Pancreas (tissue), 10 donors: ENCODE results near the gene C6orf118. TPM values are rescaled to one million over a fixed set of nuclear protein-coding genes. Genes with fewer than 3 reads are reported as not detected.

Source experiments
- ATAC-seq, 4 donors: fragments of 200-7000 bp; cut with Tn5 transposase; one replicate each; pipeline versions ENCODE4 v1.8.0 to v1.9.1; 2020; ENCODE audit warnings: mild to moderate bottlenecking in 4 of 4, moderate library complexity in 4 of 4
- DNase-seq, 6 donors: peaks; one replicate each; pipeline ENCODE4 v3.0.0-alpha.2; 2020
- FAIRE-seq: peaks from 2 replicates; lab custom pipeline; 2012; peaks lifted over from hg19 to GRCh38; lab: Jason Lieb, UNC
- H3K27ac ChIP-seq, 4 donors: fragments of 200-600 bp; sonication (generic); 1 replicate in 3 of 4; 2 replicates in 1 of 4; pipeline versions ENCODE4 v1.5.0 to v1.8.0; 2020
- H3K27me3 ChIP-seq, 4 donors: fragments of 200-600 bp; one replicate each; pipeline ENCODE4 v1.8.0; 2021
- H3K36me3 ChIP-seq, 3 donors: fragments of 200-600 bp; sonication (generic) in 1 of 3; one replicate each; pipeline versions ENCODE4 v1.5.0 to v1.8.0; 2020 to 2021
- H3K4me1 ChIP-seq, 3 donors: fragments of 200-600 bp; one replicate each; pipeline ENCODE4 v1.8.0; 2021
- H3K4me3 ChIP-seq, 4 donors: fragments of 200-600 bp; sonication (generic) in 2 of 4; one replicate each; pipeline versions ENCODE4 v1.5.0 to v1.8.0; 2020 to 2021
- H3K9me3 ChIP-seq, 4 donors: fragments of 200-600 bp; one replicate each; pipeline ENCODE4 v1.8.0; 2021
- CTCF ChIP-seq, 4 donors: fragments of 200-600 bp; sonication (generic) in 3 of 4; IDR thresholded peaks; one replicate each; pipeline versions ENCODE4 v1.5.0 to v1.8.0; 2021; ENCODE audit warnings: antibody characterized with exemption in 4 of 4
- WGBS, 2 donors: extraction: QIAGEN DNeasy Blood & Tissue Kit; methylation state at CpG; one replicate each; pipeline ENCODE4 v1.1.7; 2013; 5-methylcytosine and 5-hydroxymethylcytosine counted together
- intact Hi-C, 3 donors: fragments of 100-400 bp; cut with DNase I; formaldehyde crosslinking; loops; one replicate each; pipeline versions ENCODE4 v1.11.1 to v1.14.2; 2022
- polyA plus RNA-seq, 2 donors: library from polyadenylated mRNA; stranded (reverse); fragments of 200-250 nt; gene quantifications; one replicate each; pipeline ENCODE4 v1.2.3, GENCODE V29; 2013
- total RNA-seq, 6 donors: library from RNA; stranded (reverse); fragmentation: NEBNext Ultra II Directional in 4 of 6; extraction: Animal tissue kit (Norgen Biotek cat#: 25700) in 4 of 6; gene quantifications; one replicate each; pipeline versions ENCODE4 v1.2.1 to v1.2.4, GENCODE V29; 2021 to 2023
- donor health status: healthy with polysubstance abuse.
- donor health status: DM: no; HTN: no; CAD: no; lungs with moderate emphysema.
- donor health status: DM: no; HTN: no; CAD: no.
- donor health status: control.
- donor health status: control.
- donor health status: Bipolar disorder and iron deficiency.
- donor health status: DM: yes; HTN: yes; CAD: no.
- donor health status: DM: no; HTN: no; CAD: no.
- donor health status: DM: no; HTN: no; CAD: no.
- donor health status: DM: yes; HTN: yes; CAD: no.

The C6orf118 gene
- total and polyA plus RNA-seq, 8 donors, result 0.05 to 0.19 TPM; not detected in 6

GRCh38 chr6:165272585-165272984, 36.8 kb downstream of the C6orf118 start:
- H3K27me3 ChIP-seq, result no peaks in the 10 kb centered on the region
- H3K4me1 ChIP-seq, result no peaks in the 10 kb centered on the region
- FAIRE-seq (no peak), DNase-seq (no peak), ATAC-seq (no peak)
- no peak overlapping the region for H3K4me3 ChIP-seq
- WGBS, 2 donors, result 53 to 59% methylated on average over 6 of the region's 6 CpGs
- H3K27ac ChIP-seq, result no peak overlapping the region
- intact Hi-C loops, result no loop called here
- no peaks in the 10 kb centered on the region for H3K9me3 ChIP-seq
- no peaks in the 10 kb centered on the region for H3K36me3 ChIP-seq
- TF ChIP-seq CTCF (IDR thresholded peaks at IDR 0.05), result no peak

- Histone ChIP-seq H3K4me1 (no peaks in the 10 kb centered on the region), H3K27ac (no peak overlapping the region), H3K27me3 (no peaks in the 10 kb centered on the region), H3K36me3 (no peaks in the 10 kb centered on the region), H3K9me3 (no peaks in the 10 kb centered on the region), H3K4me3 (no peak overlapping the region)
- WGBS, 2 donors, result 23 to 37% methylated on average over 7 of the region's 7 CpGs
- DNase-seq (no peak), FAIRE-seq (no peak), ATAC-seq (no peak)
- intact Hi-C loops, result no loop called here
- TF ChIP-seq CTCF (IDR thresholded peaks at IDR 0.05), result no peak
Observed at GRCh38 chr6:165268987-165269386, 40.4 kb downstream of the C6orf118 start.

GRCh38 chr6:165266621-165267020, 42.8 kb downstream of the C6orf118 start:
- ATAC-seq, result no peak
- no peak for TF ChIP-seq CTCF (IDR thresholded peaks at IDR 0.05)
- Histone ChIP-seq H3K9me3 (no peaks in the 10 kb centered on the region), H3K4me3 (no peak overlapping the region), H3K27ac (no peak overlapping the region), H3K27me3 (no peaks in the 10 kb centered on the region), H3K4me1 (no peaks in the 10 kb centered on the region), H3K36me3 (no peaks in the 10 kb centered on the region)
- 53 to 69% methylated on average over 1 of the region's 1 CpG for WGBS, 2 donors
- FAIRE-seq, result no peak
- intact Hi-C loops, result no loop called here
- no peak for DNase-seq

- Histone ChIP-seq H3K4me3 (no peak overlapping the region), H3K9me3 (no peaks in the 10 kb centered on the region), H3K4me1 (no peaks in the 10 kb centered on the region), H3K27me3 (no peaks in the 10 kb centered on the region), H3K36me3 (no peaks in the 10 kb centered on the region), H3K27ac (no peak overlapping the region)
- DNase-seq (no peak), ATAC-seq (no peak), FAIRE-seq (no peak)
- no peak for TF ChIP-seq CTCF (IDR thresholded peaks at IDR 0.05)
- 56 to 74% methylated on average over 5 of the region's 5 CpGs for WGBS, 2 donors
- intact Hi-C loops, result no loop called here
Observed at GRCh38 chr6:165266191-165266590, 43.2 kb downstream of the C6orf118 start.

DNA sequence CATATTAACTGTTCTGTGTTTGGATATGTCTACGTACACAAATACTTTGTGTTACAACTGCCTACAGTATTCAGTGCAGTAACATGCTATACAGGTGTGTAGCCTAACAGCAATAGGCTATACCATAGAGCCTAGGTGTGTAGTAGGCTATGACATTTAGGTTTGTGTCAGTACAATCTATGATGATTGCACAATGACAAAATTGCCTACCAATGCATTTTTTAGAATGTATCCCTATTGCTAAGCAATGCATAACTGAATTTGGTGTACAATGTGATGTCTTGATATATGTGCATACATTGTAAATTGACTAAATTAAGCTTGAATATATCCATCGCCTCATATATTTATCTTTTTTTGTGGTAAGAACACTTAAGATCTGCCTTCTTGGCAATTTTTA, 48.9 kb downstream of the C6orf118 start:
- Histone ChIP-seq H3K4me3 (no peak overlapping the region), H3K27ac (no peak overlapping the region), H3K27me3 (no peaks in the 10 kb centered on the region), H3K4me1 (no peaks in the 10 kb centered on the region), H3K36me3 (no peaks in the 10 kb centered on the region), H3K9me3 (no peaks in the 10 kb centered on the region)
- DNase-seq, result no peak
- no peak for ATAC-seq
- WGBS, 2 donors, result 41 to 45% methylated on average over 2 of the region's 2 CpGs
- intact Hi-C loops, result no loop called here
- TF ChIP-seq CTCF (IDR thresholded peaks at IDR 0.05), result no peak
- FAIRE-seq, result no peak
